Caco-2 (cell line): ENCODE measurements around the gene NHSL2. TPM values are rescaled to one million over a fixed set of nuclear protein-coding genes. Genes with fewer than 3 reads are reported as not detected.

Experiments used
- BruUV-seq: library from RNA; stranded (reverse); fragments of 400-500 nt; replicated peaks from 2 replicates; lab custom pipeline; 2021; lab: Mats Ljungman, UMichigan
- CTCF ChIA-PET: fragments of 300-600 bp; sonication (Branson Sonifier 250); formaldehyde crosslinking; loops from one replicate; lab custom pipeline; 2022; ENCODE audit warnings: antibody characterized with exemption; lab: Charles Lee
- POLR2A ChIA-PET: fragments of 300-600 bp; sonication (Branson Sonifier 250); formaldehyde crosslinking; loops from one replicate; lab custom pipeline; 2022; ENCODE audit warnings: antibody characterized with exemption; lab: Charles Lee
- DNase-seq, 2 experiments: peaks; one replicate each; pipeline versions ENCODE4 v3.0.0 to v3.0.0-alpha.2; 2020 to 2022
- H3K27me3 ChIP-seq: replicated peaks from 2 replicates; pipeline ENCODE4 v1.6.0; 2011; ENCODE audit warnings: low read length; ENCODE audit not compliant: control insufficient read depth, insufficient read depth
- H3K36me3 ChIP-seq: 2 replicates; pipeline ENCODE4 v1.5.1; 2011; ENCODE audit warnings: low read length; ENCODE audit not compliant: control insufficient read depth, insufficient read depth
- H3K4me1 ChIP-seq: fragments of 250-450 bp; sonication (Bioruptor Pico); 2 replicates; pipeline ENCODE4 v1.5.1; 2020; ENCODE audit warnings: mild to moderate bottlenecking
- H3K4me3 ChIP-seq: 2 replicates; pipeline ENCODE4 v1.5.1; 2011; ENCODE audit warnings: low read depth, mild to moderate bottlenecking, control low read depth, low read length
- H3K9me3 ChIP-seq: fragments of 250-450 bp; sonication (Bioruptor Pico); 2 replicates; pipeline ENCODE4 v1.5.1; 2020; ENCODE audit warnings: mild to moderate bottlenecking, moderate library complexity
- H3K27ac Mint-ChIP-seq: one replicate; pipeline ENCODE4 v1.8.0; 2022; ENCODE audit warnings: mixed read lengths; ENCODE audit not compliant: unreplicated experiment
- H3K27me3 Mint-ChIP-seq: one replicate; pipeline ENCODE4 v1.8.0; 2022; ENCODE audit warnings: mixed read lengths; ENCODE audit not compliant: insufficient read depth, unreplicated experiment
- H3K36me3 Mint-ChIP-seq: one replicate; pipeline ENCODE4 v1.8.0; 2022; ENCODE audit warnings: mild to moderate bottlenecking, mixed read lengths; ENCODE audit not compliant: insufficient read depth, unreplicated experiment
- H3K4me1 Mint-ChIP-seq: one replicate; pipeline ENCODE4 v1.8.0; 2022; ENCODE audit warnings: low read depth, mixed read lengths; ENCODE audit not compliant: unreplicated experiment
- H3K4me3 Mint-ChIP-seq: one replicate; pipeline ENCODE4 v1.8.0; 2022; ENCODE audit warnings: mild to moderate bottlenecking, moderate library complexity, mixed read lengths; ENCODE audit not compliant: unreplicated experiment
- H3K9me3 Mint-ChIP-seq: one replicate; pipeline ENCODE4 v1.8.0; 2022; ENCODE audit warnings: mixed read lengths; ENCODE audit not compliant: unreplicated experiment
- intact Hi-C: fragments of 100-400 bp; cut with micrococcal nuclease; formaldehyde crosslinking; loops from one replicate; pipeline ENCODE4 v1.10.0; 2022; ENCODE audit not compliant: unreplicated experiment
- total RNA-seq: library from RNA; stranded (reverse); gene quantifications from 2 replicates; pipeline ENCODE4 v1.2.3, GENCODE V29; 2022
- TF ChIP-seq, protein P1 (sequence below), 2 experiments: fragments of 200-600 bp in 1 of 2; IDR thresholded peaks; 1 replicate in 1 of 2; 2 replicates in 1 of 2; pipeline versions ENCODE4 v1.5.1 to v1.8.0; 2011 to 2022; ENCODE audit warnings: antibody characterized with exemption in 1 of 2, control low read depth in 1 of 2, inconsistent platforms in 1 of 2, low read depth in 1 of 2, low read length in 1 of 2, mild to moderate bottlenecking in 1 of 2, moderate library complexity in 1 of 2; ENCODE audit not compliant: insufficient read depth in 1 of 2, severe bottlenecking in 1 of 2, unreplicated experiment in 1 of 2

Gene NHSL2
- total RNA-seq, 1 experiment from 2014 or later: 0.18 TPM

DNA sequence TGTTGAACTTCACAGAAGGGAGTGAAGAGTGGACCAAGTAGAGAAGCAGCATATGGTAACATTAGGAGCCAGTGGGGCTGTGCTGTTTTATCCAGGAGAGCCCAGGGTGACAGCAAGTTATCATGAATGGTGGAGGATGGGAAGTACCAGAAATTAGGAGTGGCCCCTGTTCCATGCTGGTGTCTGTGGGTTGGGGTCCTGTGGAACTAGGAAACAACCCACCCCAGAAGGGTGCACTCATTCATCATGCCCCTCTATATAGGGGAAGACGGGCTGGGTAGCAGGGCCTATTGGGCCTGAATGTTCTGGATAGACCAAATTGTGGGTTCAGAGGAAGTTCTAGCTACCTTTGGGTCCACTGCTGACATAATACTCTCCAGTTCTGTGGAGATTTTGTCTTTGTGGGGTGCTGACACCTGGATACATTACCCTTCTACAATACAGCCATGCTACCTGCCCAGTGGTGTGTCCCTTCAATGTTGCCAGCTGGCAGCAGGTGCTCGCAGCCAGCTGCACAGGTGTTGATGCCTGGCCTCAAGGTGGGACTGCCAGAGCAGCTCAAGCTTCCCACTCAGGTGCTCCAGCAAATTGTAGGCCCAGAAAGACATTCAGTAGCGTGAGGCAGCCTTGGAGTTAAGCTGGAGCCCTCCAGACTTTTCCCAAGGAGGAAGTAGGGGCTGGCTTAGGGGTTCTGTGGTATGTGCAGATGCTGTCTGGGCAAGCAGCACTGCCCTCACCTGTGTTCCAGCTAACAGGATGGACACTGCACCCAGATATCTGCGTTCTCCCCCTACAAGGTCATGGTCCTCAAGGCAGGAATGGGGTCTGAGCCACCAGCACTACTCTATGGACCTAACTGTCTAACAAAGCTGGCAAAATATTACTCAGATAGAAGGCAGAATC lies 106.5 kb downstream of the NHSL2 start:
- no peaks in the 10 kb centered on the region for H3K36me3 Mint-ChIP-seq
- no peak overlapping the region for H3K4me3 Mint-ChIP-seq
- DNase-seq: no peak
- ChIA-PET CTCF (interaction anchor here (1.0 to 2.6 kb wide), 2 partner anchors 109 to 115 kb away, joined by 4 to 8 read pairs; partner anchors contain the start of gene RTL5), POLR2A (interaction anchor here (0.6 kb wide), 1 partner anchor 220 kb away, joined by 5 read pairs; no protein-coding TSS in a partner anchor)
- no peaks in the 10 kb centered on the region for H3K27me3 ChIP-seq
- intact Hi-C loops: no loop called here
- H3K4me3 ChIP-seq: no peak overlapping the region
- H3K9me3 ChIP-seq: no peaks in the 10 kb centered on the region
- no peaks in the 10 kb centered on the region for H3K27me3 Mint-ChIP-seq
- H3K4me1 ChIP-seq: 0 out of 2 replicates have a peak, but pooled peaks cover 7% of the 10 kb centered on the region
- peaks cover 6% of the 10 kb centered on the region for H3K4me1 Mint-ChIP-seq
- BruUV-seq: no TSS peak
- H3K27ac Mint-ChIP-seq: no peak overlapping the region
- TF ChIP-seq, protein P1, sequence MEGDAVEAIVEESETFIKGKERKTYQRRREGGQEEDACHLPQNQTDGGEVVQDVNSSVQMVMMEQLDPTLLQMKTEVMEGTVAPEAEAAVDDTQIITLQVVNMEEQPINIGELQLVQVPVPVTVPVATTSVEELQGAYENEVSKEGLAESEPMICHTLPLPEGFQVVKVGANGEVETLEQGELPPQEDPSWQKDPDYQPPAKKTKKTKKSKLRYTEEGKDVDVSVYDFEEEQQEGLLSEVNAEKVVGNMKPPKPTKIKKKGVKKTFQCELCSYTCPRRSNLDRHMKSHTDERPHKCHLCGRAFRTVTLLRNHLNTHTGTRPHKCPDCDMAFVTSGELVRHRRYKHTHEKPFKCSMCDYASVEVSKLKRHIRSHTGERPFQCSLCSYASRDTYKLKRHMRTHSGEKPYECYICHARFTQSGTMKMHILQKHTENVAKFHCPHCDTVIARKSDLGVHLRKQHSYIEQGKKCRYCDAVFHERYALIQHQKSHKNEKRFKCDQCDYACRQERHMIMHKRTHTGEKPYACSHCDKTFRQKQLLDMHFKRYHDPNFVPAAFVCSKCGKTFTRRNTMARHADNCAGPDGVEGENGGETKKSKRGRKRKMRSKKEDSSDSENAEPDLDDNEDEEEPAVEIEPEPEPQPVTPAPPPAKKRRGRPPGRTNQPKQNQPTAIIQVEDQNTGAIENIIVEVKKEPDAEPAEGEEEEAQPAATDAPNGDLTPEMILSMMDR (IDR thresholded peaks at IDR 0.05; ENCODE audit: insufficient read depth in 1 of 2, low read depth in 1 of 2, low read length in 1 of 2, severe bottlenecking in 1 of 2, unreplicated experiment in 1 of 2): no peak
- H3K36me3 ChIP-seq: no peaks in the 10 kb centered on the region
- H3K9me3 Mint-ChIP-seq: no peaks in the 10 kb centered on the region

DNA sequence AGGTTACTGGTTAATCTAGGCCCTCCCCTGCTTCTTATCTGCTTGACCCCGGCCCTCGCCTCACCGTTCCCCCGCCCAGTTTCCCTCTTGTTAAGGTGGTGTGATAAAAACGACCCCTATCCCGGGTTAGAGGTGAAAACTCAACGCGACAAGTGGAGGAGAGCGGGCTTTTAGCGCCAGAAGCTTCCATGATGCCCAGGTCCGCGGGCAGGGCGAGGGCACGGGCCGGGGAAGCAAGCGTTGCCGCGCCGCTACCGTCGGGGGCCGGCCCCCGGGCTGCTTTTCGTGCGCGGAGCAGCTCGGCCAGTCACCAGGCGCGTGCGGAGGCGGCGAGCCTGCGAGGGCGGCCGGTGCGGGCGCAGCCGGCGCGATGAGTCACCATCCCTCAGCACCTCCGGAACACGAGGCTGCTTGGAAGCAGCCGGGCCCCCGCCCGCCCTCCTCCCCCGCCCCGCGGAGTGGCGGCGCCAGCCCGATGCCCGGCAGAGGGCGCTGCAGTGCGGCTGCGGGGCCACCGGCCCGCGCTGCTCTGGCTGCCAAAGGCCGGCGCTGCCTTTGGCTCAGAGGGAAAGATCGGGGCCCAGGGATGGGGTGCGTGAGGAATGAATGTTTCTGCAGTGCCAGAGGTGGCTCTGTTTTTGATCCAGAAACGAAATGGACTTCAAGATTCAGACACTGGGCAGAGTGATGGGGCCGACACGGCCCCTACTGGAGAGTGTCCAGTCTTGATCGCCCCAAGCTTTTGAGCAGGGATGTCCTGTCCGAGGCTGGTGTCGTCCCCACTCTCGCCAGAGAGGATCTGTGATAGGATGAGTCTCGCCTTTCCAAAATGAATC lies 107.8 kb downstream of the NHSL2 start:
- Mint-ChIP-seq H3K4me3 (peak overlapping the region; percentile 64), H3K36me3 (no peaks in the 10 kb centered on the region), H3K4me1 (peaks cover 6% of the 10 kb centered on the region), H3K27ac (no peak overlapping the region), H3K9me3 (no peaks in the 10 kb centered on the region), H3K27me3 (no peaks in the 10 kb centered on the region)
- H3K4me3 ChIP-seq: peak overlapping the region; percentile 45
- H3K9me3 ChIP-seq: no peaks in the 10 kb centered on the region
- intact Hi-C loops: loop anchor here (1.0 kb wide), 2 partner anchors 29 to 108 kb away; no protein-coding TSS in a partner anchor
- BruUV-seq: no TSS peak
- CTCF ChIA-PET: interaction anchor here (0.6 to 2.6 kb wide), 7 partner anchors 11 to 274 kb away, joined by 4 to 11 read pairs (median 5); partner anchors contain the start of genes ERCC6L, RPS4X and RTL5
- H3K4me1 ChIP-seq: 0 out of 2 replicates have a peak, but pooled peaks cover 7% of the 10 kb centered on the region
- POLR2A ChIA-PET: interaction anchor here (0.6 to 0.9 kb wide), 3 partner anchors 73 to 219 kb away, joined by 3 to 5 read pairs (median 5); no protein-coding TSS in a partner anchor
- TF ChIP-seq, protein P1 (IDR thresholded peaks at IDR 0.05; ENCODE audit: insufficient read depth in 1 of 2, low read depth in 1 of 2, low read length in 1 of 2, severe bottlenecking in 1 of 2, unreplicated experiment in 1 of 2): peak; percentile 43 to 73
- H3K36me3 ChIP-seq: no peaks in the 10 kb centered on the region
- peak; percentile 81 to 85 for DNase-seq
- H3K27me3 ChIP-seq: no peaks in the 10 kb centered on the region
